Caco-2 (cell line): ENCODE measurements around the gene PCBP3. TPM values are rescaled to one million over a fixed set of nuclear protein-coding genes. Genes with fewer than 3 reads are reported as not detected.
"Not testable (repeated sequence)": the region's sequence is repeated elsewhere in the genome, so short reads cannot be mapped to it uniquely, and the experiment has no call there.

Experiments
- BruUV-seq: library from RNA; stranded (reverse); fragments of 400-500 nt; replicated peaks from 2 replicates; lab custom pipeline; 2021; lab: Mats Ljungman, UMichigan
- CTCF ChIA-PET: fragments of 300-600 bp; sonication (Branson Sonifier 250); formaldehyde crosslinking; loops from one replicate; lab custom pipeline; 2022; ENCODE audit warnings: antibody characterized with exemption; lab: Charles Lee
- POLR2A ChIA-PET: fragments of 300-600 bp; sonication (Branson Sonifier 250); formaldehyde crosslinking; loops from one replicate; lab custom pipeline; 2022; ENCODE audit warnings: antibody characterized with exemption; lab: Charles Lee
- DNase-seq, 2 experiments: peaks; one replicate each; pipeline versions ENCODE4 v3.0.0 to v3.0.0-alpha.2; 2020 to 2022
- H3K27me3 ChIP-seq: replicated peaks from 2 replicates; pipeline ENCODE4 v1.6.0; 2011; ENCODE audit warnings: low read length; ENCODE audit not compliant: control insufficient read depth, insufficient read depth
- H3K36me3 ChIP-seq: 2 replicates; pipeline ENCODE4 v1.5.1; 2011; ENCODE audit warnings: low read length; ENCODE audit not compliant: control insufficient read depth, insufficient read depth
- H3K4me1 ChIP-seq: fragments of 250-450 bp; sonication (Bioruptor Pico); 2 replicates; pipeline ENCODE4 v1.5.1; 2020; ENCODE audit warnings: mild to moderate bottlenecking
- H3K4me3 ChIP-seq: 2 replicates; pipeline ENCODE4 v1.5.1; 2011; ENCODE audit warnings: low read depth, mild to moderate bottlenecking, control low read depth, low read length
- H3K9me3 ChIP-seq: fragments of 250-450 bp; sonication (Bioruptor Pico); 2 replicates; pipeline ENCODE4 v1.5.1; 2020; ENCODE audit warnings: mild to moderate bottlenecking, moderate library complexity
- H3K27ac Mint-ChIP-seq: one replicate; pipeline ENCODE4 v1.8.0; 2022; ENCODE audit warnings: mixed read lengths; ENCODE audit not compliant: unreplicated experiment
- H3K27me3 Mint-ChIP-seq: one replicate; pipeline ENCODE4 v1.8.0; 2022; ENCODE audit warnings: mixed read lengths; ENCODE audit not compliant: insufficient read depth, unreplicated experiment
- H3K36me3 Mint-ChIP-seq: one replicate; pipeline ENCODE4 v1.8.0; 2022; ENCODE audit warnings: mild to moderate bottlenecking, mixed read lengths; ENCODE audit not compliant: insufficient read depth, unreplicated experiment
- H3K4me1 Mint-ChIP-seq: one replicate; pipeline ENCODE4 v1.8.0; 2022; ENCODE audit warnings: low read depth, mixed read lengths; ENCODE audit not compliant: unreplicated experiment
- H3K4me3 Mint-ChIP-seq: one replicate; pipeline ENCODE4 v1.8.0; 2022; ENCODE audit warnings: mild to moderate bottlenecking, moderate library complexity, mixed read lengths; ENCODE audit not compliant: unreplicated experiment
- H3K9me3 Mint-ChIP-seq: one replicate; pipeline ENCODE4 v1.8.0; 2022; ENCODE audit warnings: mixed read lengths; ENCODE audit not compliant: unreplicated experiment
- CTCF ChIP-seq, 2 experiments: fragments of 200-600 bp in 1 of 2; IDR thresholded peaks; 1 replicate in 1 of 2; 2 replicates in 1 of 2; pipeline versions ENCODE4 v1.5.1 to v1.8.0; 2011 to 2022; ENCODE audit warnings: antibody characterized with exemption in 1 of 2, control low read depth in 1 of 2, inconsistent platforms in 1 of 2, low read depth in 1 of 2, low read length in 1 of 2, mild to moderate bottlenecking in 1 of 2, moderate library complexity in 1 of 2; ENCODE audit not compliant: insufficient read depth in 1 of 2, severe bottlenecking in 1 of 2, unreplicated experiment in 1 of 2
- intact Hi-C: fragments of 100-400 bp; cut with micrococcal nuclease; formaldehyde crosslinking; loops from one replicate; pipeline ENCODE4 v1.10.0; 2022; ENCODE audit not compliant: unreplicated experiment
- total RNA-seq: library from RNA; stranded (reverse); gene quantifications from 2 replicates; pipeline ENCODE4 v1.2.3, GENCODE V29; 2022

PCBP3 gene
- total RNA-seq, 1 experiment from 2014 or later: 0.75 TPM

- no peaks in the 10 kb centered on the region for H3K36me3 Mint-ChIP-seq
- H3K4me1 ChIP-seq: no peaks in the 10 kb centered on the region
- DNase-seq: no peak
- H3K27ac Mint-ChIP-seq: no peak overlapping the region
- intact Hi-C loops: no loop called here
- H3K36me3 ChIP-seq: no peaks in the 10 kb centered on the region
- CTCF ChIA-PET: no interaction called here
- no peaks in the 10 kb centered on the region for H3K9me3 ChIP-seq
- H3K4me1 Mint-ChIP-seq: no peaks in the 10 kb centered on the region
- H3K27me3 Mint-ChIP-seq: peaks cover 20% of the 10 kb centered on the region
- H3K27me3 ChIP-seq: no peaks in the 10 kb centered on the region
- no peak for TF ChIP-seq CTCF (IDR thresholded peaks at IDR 0.05; ENCODE audit: insufficient read depth in 1 of 2, low read depth in 1 of 2, low read length in 1 of 2, severe bottlenecking in 1 of 2, unreplicated experiment in 1 of 2)
- no TSS peak for BruUV-seq
- no peak overlapping the region for H3K4me3 ChIP-seq
- H3K9me3 Mint-ChIP-seq: no peaks in the 10 kb centered on the region
- H3K4me3 Mint-ChIP-seq: no peak overlapping the region
- POLR2A ChIA-PET: interaction anchor here (0.5 kb wide), 1 partner anchor 19 kb away, joined by 3 read pairs; no protein-coding TSS in a partner anchor
Observed at GRCh38 chr21:45719177-45719802, 75.8 kb downstream of the PCBP3 start.

DNA sequence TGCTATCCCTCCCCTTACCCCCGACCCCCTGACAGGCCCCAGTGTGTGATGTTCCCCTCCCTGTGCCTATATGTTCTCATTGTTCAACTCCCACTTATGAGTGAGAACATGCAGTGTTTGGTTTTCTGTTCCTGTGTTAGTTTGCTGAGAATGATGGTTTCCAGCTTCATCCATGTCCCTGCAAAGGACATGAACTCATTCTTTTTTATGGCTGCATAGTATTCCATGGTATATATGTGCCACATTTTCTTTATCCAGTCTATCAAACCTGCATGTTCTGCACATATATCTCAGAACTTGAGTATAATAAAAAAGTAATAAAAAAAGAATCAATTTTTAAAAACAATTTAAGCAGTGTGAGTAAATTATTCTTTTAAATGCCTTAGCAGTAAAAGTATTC is 76.7 kb downstream of the PCBP3 start:
- H3K27me3 Mint-ChIP-seq: peaks cover 22% of the 10 kb centered on the region
- H3K4me3 ChIP-seq, H3K27ac Mint-ChIP-seq, intact Hi-C loops, H3K9me3 ChIP-seq, DNase-seq, H3K36me3 Mint-ChIP-seq, H3K4me1 Mint-ChIP-seq, H3K36me3 ChIP-seq, H3K9me3 Mint-ChIP-seq, H3K27me3 ChIP-seq, CTCF ChIA-PET, POLR2A ChIA-PET, BruUV-seq, H3K4me1 ChIP-seq, H3K4me3 Mint-ChIP-seq: not testable (repeated sequence)

- H3K9me3 ChIP-seq: no peaks in the 10 kb centered on the region
- no peak overlapping the region for H3K4me3 ChIP-seq
- BruUV-seq: no TSS peak
- intact Hi-C loops: no loop called here
- H3K36me3 ChIP-seq: no peaks in the 10 kb centered on the region
- Mint-ChIP-seq H3K9me3 (no peaks in the 10 kb centered on the region), H3K36me3 (no peaks in the 10 kb centered on the region), H3K4me1 (no peaks in the 10 kb centered on the region), H3K27ac (no peak overlapping the region), H3K27me3 (peaks cover 19% of the 10 kb centered on the region), H3K4me3 (no peak overlapping the region)
- ChIA-PET CTCF (no interaction called here), POLR2A (no interaction called here)
- H3K4me1 ChIP-seq: no peaks in the 10 kb centered on the region
- H3K27me3 ChIP-seq: no peaks in the 10 kb centered on the region
- no peak for TF ChIP-seq CTCF (IDR thresholded peaks at IDR 0.05; ENCODE audit: insufficient read depth in 1 of 2, low read depth in 1 of 2, low read length in 1 of 2, severe bottlenecking in 1 of 2, unreplicated experiment in 1 of 2)
- no peak for DNase-seq
Observed at GRCh38 chr21:45721671-45722070, 78.1 kb downstream of the PCBP3 start.
